CD4-positive, alpha-beta T cell treated with Interferon gamma for 1 hour (primary cell): ENCODE measurements around the gene CYTH3.
"Not testable (repeated sequence)": the region's sequence is repeated elsewhere in the genome, so short reads cannot be mapped to it uniquely, and the experiment has no call there.

Source experiments
- DNase-seq: peaks from one replicate; pipeline ENCODE4 v3.0.0-alpha.2; 2020

Gene CYTH3, protein sequence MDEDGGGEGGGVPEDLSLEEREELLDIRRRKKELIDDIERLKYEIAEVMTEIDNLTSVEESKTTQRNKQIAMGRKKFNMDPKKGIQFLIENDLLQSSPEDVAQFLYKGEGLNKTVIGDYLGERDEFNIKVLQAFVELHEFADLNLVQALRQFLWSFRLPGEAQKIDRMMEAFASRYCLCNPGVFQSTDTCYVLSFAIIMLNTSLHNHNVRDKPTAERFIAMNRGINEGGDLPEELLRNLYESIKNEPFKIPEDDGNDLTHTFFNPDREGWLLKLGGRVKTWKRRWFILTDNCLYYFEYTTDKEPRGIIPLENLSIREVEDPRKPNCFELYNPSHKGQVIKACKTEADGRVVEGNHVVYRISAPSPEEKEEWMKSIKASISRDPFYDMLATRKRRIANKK

DNA sequence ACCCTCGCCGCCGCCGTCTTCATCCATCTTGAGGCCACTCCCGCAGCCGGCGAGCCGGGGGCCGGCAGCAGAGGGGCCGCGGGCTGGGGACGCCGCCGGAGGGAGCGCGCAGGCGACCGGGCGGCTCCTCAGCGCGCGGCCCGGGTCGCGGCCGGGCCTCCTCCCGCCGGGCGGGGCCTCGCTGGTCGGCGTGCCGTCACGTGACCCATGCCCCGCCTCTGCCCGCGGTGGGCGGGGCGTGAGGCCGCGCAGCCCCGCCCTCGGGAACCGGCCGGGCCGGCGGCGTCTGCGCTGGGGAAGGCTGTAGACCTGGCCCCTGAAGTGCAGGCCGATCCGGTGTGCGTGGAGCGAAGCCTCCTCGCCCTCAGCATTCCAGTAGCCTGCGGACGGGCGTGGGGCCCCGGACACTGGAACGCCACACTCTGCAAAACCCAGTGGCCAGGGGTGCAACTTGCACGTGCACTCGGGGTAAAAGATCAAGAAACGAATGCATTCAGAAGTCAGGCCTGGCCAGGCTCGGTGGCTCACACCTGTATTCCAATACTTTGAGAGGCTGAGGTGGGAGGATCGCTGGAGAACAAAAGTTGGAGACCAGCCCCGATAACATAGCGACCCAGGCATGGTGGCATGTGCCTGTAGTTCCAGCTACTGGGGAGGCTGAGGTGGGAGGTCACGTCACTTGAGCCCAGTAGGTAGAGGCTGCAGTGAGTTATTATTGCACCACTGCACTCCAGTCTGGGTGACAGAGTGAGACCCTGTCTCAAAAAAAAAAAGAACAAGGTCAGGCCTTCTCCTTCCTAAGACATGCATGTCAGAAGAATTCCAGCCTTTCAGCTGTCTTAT lies at the start of gene CYTH3:
CYTH3 (minus strand) TSS at position 144 of the 843 bp plus-strand sequence; CDS start at position 27, 117 bp downstream.
- peak; percentile 78 for DNase-seq

DNA sequence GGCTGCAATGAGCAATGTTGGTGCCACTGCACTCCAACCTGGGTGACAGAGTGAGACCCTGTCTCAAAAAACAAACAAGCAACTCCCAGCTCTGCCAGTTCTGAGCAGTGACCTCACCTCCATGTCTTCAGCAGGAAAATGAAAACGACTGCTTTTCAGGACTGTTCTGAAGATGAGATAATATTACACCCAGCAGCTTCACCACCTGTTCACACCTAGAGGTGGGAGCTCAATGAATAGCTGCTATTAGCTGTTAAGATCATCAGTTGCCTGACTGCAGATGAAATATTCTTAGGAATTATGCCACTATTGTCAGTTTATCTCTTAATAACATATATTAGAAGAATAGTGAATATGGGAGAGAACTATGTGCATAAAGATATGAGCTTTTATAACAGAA lies 48.4 kb upstream of the CYTH3 start:
- DNase-seq: no peak

DNA sequence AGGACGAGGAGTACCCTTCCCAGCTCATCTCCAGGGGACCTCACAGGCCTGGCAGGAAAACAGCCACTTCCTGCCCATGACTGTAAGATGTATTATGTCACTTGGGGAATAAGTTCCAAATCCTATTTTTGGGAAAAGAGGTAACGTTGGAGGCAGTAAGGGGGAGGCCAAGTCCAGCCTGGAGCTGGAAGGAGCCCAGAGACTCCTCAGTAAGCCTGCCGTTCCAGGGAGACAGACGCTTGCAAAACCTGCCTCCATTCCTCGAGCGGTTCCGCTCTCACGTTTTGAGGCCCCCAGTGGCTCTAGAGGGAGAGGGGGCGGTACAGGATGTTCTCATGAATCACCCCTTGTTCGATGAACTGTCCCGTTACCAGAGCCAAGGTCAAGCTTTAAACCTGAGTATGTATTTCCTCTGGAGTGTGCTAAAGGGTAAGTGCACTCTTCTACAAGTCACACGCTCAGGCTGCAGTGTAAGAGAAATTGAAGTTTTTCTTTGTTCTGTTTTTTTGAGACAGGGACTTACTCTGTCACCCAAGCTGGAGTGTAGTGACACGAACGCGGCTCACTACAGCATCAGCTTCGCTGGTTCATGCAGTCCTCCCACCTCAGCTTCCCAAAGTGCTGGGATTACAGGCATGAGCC lies 45.5 kb upstream of the CYTH3 start:
- DNase-seq: no peak

DNA sequence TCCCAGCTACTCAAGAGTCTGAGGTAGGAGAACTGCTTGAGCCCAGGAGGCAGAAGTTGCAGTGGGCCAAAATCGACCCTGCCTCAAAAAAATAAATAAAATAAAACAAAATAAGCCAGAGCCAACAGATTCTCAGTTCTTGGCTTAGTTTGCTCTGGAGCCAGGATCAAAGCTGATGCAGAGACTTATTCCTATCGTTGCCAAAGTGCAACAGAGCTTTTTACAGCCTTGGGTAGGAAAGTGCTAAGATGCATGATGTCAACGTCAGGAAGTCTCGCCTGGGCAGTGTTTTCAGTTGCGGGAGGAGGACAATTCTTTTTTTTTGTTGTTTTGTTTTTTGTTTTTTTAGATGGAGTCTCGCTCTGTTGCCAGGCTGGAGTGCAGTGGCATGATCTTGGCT lies 43.8 kb upstream of the CYTH3 start:
- DNase-seq: no peak

DNA sequence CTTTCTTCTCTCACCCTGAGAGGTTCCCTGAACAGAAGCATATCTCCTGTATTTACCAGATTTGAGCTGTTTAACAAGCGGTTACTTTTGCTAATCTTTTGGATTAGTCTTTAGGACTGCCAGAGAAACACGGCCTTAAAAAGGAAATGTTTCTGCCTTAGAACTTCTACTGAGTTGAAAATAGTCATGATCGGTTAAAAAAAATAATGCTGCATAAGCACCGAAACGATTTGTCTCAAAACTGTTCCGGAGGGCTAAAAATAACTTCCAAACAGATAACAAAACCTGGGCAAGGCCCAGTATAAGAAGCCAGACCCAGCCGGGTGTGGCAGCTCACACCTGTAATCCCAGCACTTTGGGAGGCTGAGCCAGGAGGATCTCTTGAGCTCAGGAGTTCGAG lies 43.3 kb upstream of the CYTH3 start:
- DNase-seq: no peak

DNA sequence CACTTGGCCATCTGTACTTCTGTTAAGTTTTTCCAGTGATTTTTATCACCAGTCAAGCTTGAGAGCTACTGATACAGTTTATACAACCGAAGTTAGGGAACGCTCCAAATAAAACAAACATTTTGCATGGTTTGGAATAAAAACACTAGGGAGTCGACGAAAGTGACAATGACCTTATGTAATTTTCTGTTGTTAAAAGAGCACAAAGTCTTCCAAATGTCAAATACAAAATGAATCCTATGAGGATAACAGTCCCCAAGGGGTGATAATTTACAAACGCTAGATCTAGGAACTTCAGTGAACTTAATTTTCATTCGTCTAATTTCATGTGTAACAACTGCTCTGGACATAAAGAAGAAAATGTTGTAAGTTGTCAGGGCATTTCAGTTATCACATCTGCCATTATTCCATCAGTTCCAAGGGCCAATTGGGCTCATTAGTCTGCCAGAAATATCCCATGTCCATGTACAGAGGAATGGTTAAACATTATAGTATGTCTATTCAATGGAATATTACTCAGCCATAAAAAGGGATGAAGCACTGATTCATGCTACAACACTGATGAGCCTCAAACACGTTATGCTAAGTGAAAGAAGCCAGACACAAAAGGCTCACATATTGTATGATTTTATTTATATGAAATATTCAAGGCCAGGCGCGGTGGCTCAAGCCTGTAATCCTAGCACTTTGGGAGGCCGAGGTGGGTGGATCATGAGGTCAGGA lies 38.0 kb upstream of the CYTH3 start:
- no peak for DNase-seq

DNA sequence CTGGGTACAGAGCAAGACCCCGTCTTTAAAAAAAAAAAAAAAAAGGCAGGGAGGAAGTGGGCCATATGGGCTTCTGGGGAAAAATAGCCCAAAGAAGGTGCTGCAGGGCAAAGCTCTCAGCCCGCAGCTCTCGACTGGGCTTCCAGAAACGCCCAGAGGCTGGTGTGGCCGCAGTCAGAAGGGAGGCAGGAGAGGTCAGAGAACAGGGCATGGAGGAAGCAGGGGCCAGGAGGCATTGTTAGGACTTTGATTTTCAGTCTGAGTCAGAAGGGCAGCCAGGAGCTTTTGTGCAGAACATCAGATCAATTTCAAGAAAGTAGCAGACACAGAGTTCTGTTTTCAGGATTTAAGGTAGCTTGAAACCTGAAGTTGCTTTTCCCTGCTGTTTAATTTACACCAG lies 35.3 kb upstream of the CYTH3 start:
- DNase-seq: no peak

DNA sequence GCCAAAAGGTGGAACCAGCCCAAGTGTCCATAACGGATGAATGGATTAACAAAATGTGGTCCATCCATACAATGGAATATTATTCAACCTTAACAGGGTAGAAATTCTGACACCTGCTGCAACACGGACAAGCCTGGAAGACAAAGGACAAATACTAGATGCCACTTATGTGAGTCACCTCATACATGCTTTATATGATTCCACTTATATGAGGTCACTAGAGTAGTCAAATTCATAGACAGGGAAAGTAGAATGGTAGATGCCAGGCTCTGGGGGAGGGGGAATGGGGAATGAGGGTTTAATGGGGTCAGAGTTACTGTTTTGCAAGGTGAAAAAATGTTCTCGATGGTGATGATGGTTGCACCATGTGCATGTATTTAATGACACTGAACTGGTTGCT lies 34.0 kb upstream of the CYTH3 start:
- no peak for DNase-seq

DNA sequence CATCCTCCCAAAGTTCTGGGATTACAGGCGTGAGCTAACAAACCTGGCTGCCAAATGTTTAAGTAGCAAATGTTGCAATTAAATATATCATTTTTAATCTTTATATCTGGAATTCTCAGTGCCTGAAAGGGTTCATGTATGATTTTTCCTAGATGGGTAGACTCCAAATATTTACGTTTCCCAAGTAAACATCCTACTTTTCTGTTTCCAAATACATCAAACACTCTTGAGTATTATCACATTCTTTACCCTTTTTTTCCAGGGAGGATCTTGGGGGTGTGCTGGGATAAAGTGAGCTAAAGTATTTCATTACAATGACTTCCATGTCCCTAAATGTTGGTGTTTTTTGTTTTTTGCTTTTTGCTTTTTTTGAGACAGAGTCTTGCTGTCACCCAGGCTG lies 32.9 kb upstream of the CYTH3 start:
- no peak for DNase-seq

DNA sequence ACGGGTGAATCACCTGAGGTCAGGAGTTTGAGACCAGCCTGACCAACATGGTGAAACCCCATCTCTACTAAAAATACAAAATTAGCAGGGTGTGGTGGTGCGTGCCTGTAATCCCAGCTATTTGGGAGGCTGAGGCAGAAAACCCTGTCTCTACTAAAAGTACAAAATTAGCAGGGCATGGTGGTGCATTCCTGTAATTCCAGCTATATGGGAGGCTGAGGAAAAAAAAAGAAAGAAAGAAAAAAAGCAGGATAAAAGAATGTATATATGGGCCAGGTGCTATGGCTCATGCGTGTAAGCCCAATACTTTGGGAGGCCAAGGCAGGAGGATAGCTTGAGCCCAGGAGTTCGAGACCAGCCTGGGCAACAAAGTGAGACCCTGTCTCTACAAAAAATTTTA lies 29.0 kb upstream of the CYTH3 start:
- not testable (repeated sequence) for DNase-seq

DNA sequence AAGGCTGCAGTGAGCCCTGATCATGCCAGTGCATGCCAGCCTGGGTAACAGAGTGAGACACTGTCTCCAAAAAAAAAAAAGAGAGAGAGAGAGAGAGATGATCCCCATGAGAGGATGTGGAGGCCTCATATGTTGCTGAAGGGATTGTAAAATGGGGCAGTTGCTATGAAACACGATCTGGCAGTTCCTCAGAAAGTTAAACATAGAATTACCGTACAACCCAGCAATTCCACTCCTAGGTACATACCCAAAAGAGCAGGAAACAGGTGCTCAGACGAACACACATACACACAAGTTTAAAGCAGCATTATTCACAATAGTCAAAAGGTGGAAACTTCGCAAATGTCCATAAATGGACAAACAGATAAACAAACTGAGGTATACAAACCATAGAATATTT lies 27.4 kb upstream of the CYTH3 start:
- no peak for DNase-seq

DNA sequence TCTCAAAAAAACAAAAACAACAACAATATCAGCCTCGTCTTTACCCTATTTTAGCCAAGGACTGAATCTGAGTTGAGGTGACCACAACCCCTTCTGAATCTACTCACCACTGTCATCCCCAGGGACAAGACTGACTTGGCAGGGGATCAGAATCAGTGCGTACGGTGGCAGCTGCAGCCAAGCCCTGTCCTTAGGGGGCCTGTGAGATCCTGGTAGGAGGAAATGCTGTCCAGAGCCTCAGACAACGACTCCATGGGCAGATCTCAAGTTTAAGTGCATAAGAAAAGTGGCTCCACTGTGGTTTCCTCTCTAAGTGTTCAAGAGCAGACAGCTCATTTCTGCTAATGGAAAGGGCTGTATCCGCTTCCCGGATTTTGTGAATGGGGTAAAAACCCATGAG lies 22.4 kb upstream of the CYTH3 start:
- DNase-seq: no peak

DNA sequence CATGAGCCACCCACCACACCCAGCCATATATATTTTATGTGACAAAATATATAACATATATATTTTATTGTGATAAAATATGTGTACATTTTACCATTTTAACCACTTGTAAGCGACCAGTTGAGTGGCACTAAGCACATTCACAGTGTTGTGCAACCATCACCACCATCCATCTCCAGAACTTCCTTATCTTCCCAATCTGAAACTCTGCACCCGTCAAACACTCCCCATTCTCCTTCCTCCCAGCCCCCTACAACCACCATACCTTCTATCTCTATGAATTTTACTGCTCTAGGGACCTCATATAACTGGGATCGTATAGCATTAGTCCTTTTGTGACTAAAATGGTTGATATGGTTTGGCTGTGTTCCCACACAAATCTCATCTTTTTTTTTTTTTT lies 20.8 kb upstream of the CYTH3 start:
- no peak for DNase-seq

DNA sequence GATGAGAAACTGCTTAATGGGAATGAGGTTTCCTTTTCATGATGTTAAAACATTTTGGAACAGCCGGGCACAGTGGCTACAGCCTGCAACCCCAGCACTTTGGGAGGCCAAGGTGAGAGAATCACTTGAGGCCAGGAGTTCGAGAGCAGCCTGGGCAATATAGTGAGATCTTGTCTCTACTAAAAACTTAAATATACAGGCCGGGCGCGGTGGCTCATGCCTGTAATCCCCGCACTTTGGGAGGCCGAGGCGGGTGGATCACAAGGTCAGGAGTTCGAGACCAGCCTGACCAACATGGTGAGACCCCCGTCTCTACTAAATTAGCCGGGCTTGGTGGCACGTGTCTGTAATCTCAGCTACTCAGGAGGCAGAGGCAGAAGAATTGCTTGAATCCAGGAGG lies 19.5 kb upstream of the CYTH3 start:
- not testable (repeated sequence) for DNase-seq

DNA sequence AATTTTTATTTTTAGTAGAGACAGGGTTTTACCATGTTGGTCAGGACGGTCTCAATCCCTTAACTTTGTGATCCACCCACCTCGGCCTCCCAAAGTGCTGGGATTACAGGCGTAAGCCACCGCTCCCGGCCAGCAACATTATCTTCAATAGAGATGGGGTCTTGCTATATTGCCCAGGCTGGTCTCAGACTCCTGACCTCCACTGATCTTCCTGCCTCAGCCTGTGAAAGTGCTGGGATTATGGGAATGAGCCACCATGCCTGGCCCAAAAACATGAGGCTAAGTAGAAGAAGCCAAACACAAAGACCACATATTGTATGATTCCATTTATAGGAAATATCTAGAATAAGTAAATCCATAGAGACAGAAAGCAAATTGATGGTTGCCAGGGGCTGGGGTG lies 19.1 kb upstream of the CYTH3 start:
- no peak for DNase-seq

DNA sequence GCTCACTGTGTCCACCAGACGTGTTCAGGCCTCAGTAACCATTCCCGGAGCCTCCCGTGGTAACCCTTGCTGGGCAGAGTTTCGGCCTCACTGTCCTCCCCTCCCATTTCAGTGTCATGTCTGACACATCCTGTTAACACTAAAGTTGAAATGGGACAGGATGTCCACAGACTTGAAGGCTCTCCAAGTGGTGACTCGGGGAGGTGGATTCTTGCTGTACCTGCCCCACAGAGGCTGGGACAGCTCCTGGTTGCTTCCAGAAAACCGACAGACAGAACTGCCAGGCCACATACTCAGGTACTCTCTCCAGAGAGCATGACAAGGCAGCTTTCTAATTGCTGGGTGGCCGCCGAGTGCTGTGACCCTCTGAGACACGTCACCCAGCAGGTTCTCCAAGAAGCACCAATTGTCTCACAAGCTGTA lies 17.9 kb upstream of the CYTH3 start:
- no peak for DNase-seq

DNA sequence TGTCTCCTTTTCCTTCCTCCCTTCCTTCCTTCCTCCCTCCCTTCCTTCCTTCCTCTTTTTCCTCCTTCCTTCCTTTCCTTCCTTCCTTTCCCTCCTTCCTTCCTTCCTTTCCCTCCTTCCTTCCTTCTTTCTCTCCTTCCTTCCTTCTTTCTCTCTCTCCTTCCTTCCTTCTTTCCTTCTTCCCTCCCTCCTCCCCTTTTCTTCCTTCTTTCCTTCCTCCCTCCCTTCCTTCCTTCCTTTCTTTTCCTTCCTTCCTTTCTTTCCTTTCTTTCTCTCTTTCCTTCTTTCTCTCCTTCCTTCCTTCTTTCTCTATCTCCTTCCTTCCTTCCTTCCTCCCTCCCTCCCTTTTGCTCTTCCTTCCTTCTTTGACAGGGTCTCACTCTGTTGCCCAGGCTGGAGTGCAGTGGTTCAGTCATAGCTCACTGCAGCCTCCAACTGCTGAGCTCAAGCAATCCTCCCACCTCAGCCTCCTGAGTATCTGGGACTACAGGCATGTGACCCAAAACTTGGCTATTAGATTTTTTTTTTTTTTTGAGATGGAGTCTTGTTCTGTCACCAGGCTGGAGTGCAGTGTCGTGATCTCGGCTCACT lies 15.9 kb upstream of the CYTH3 start:
- DNase-seq: no peak

DNA sequence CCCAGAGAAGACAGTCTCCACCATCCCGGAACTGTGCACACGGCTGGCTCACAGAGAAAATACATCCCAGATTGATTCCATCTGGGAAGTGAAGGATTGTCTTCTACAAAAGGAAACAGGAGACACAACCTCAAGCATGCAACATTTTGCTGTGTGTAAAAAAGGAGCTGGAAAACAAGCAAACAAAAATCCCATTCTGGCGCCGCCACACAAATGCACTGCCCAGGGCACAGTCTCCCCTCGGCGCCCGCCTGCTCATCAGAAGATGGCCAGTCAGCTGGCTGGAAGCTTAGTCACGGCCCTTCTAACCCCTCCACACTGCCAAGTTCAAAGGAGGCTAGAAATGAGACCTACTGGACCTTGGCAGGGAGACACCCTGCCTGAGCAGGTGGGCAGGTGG lies 14.1 kb upstream of the CYTH3 start:
- DNase-seq: no peak

DNA sequence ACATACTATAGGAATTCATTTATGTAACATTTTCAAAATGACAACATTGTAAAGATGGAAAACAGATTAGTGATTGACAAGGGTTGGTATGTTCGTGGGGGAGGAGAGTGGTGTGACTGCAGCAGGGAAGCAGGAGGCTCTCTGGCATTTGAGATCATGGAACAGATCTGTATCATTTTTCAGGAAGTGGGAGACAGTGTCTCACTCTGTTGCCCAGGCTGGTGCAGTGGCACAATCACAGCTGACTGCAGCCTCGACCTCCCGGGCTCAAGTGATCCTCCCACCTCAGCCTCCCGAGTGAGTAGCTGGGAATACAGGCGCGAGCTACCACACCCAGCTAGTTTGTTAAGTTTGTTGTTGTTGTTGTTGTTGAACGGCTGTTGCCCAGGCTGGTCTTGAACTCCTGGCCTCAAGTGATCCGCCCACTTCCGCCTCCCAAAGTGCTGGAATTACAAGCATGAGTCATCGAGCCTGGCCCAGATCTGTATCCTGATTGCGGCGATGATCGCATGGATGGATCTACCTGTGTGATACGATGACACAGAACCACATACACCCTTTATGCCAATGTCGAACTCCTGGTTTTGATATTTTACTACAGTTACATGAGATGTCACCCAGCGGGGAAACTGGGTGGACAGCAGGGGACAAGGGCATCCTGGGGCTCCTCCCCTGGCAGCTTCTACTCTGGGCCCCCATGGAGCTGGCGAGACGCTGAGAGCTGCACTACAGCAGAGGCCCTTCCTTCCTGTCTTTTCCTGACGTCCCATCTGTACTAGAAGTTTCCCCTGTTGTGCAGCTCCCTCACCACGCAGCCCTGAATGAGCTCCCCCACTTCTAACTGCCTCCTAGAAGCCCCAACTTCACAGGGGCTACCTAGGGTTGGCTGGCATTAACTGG lies 12.3 kb upstream of the CYTH3 start:
- no peak for DNase-seq

DNA sequence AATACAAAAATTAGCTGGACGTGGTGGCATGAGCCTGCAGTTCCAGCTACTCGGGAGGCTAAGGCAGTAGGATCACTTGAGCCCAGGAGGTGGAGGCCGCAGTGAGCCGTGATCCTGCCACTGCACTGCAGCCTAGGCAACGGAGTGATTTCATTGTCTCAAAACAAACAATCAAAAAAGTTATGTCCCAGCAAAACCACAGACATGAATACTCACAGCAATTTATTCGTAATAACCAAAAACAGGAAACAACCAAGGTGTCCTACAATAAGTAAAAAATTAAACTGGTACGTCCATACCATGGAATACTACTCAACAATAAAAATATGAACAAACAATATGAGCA lies 11.6 kb upstream of the CYTH3 start:
- no peak for DNase-seq

DNA sequence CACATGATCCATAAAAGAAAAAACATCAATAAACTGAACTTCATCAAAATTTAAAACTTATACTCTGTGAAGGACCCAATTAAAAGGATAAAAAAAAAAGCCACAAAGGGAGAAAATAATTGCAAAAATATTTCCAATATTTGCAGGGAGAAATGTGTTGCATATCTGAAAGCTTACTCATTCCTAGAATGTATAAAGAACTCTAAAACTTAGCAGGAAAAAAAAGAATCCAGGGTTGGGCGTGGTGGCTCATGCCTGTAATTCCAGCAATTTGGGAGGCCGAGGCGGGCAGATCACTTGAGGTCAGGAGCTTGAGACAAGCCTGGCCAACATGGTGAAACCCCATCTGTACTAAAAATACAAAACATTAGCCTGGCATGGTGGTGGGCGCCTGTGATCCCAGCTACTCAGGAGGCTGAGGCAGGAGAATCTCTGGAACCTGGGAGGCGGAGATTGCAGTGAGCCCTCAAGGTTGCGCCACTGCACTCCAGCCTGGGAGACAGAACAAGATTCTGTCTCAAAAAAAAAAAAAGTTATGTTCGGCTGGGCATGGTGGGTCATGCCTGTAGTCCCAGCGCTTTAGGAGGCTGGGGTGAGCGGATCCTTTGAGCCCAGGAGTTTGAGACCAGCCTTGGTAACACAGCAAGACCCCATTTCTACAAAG lies 11.1 kb upstream of the CYTH3 start:
- not testable (repeated sequence) for DNase-seq
